Smooth muscle cell (in vitro differentiated cells): ENCODE measurements around the gene C6orf15. TPM values are rescaled to one million over a fixed set of nuclear protein-coding genes. Genes with fewer than 3 reads are reported as not detected.

Experiments used
- DNase-seq: peaks from one replicate; lab custom pipeline; 2025; ENCODE audit not compliant: unreplicated experiment; lab: John Stamatoyannopoulos, UW
- H2AFZ ChIP-seq: fragments of 200-600 bp; sonication (generic); 2 replicates; pipeline ENCODE4 v1.6.0; 2016; ENCODE audit warnings: antibody characterized with exemption, low read depth, mild to moderate bottlenecking
- H3F3A ChIP-seq: fragments of 200-600 bp; sonication (generic); 2 replicates; pipeline ENCODE4 v1.6.0; 2017; ENCODE audit warnings: antibody characterized with exemption, low read depth
- H3K27ac ChIP-seq: fragments of 200-600 bp; sonication (generic); 2 replicates; pipeline ENCODE4 v1.5.1; 2016; ENCODE audit warnings: low read depth, mild to moderate bottlenecking
- H3K27me3 ChIP-seq: fragments of 200-600 bp; sonication (generic); 2 replicates; pipeline ENCODE4 v1.6.1; 2016; ENCODE audit warnings: low read depth, mild to moderate bottlenecking
- H3K36me3 ChIP-seq: fragments of 200-600 bp; sonication (generic); 2 replicates; pipeline ENCODE4 v1.5.1; 2016; ENCODE audit warnings: low read depth
- H3K4me1 ChIP-seq: fragments of 200-600 bp; sonication (generic); 2 replicates; pipeline ENCODE4 v1.5.1; 2016; ENCODE audit warnings: low read depth
- H3K4me2 ChIP-seq: fragments of 200-600 bp; sonication (generic); 2 replicates; pipeline ENCODE4 v1.6.0; 2016; ENCODE audit warnings: mild to moderate bottlenecking
- H3K4me3 ChIP-seq: fragments of 200-600 bp; sonication (generic); 2 replicates; pipeline ENCODE4 v1.5.1; 2016; ENCODE audit warnings: mild to moderate bottlenecking
- H3K79me2 ChIP-seq: fragments of 200-600 bp; sonication (generic); 2 replicates; pipeline ENCODE4 v1.6.0; 2016; ENCODE audit warnings: low read depth, mild to moderate bottlenecking
- H3K9ac ChIP-seq: fragments of 200-600 bp; sonication (generic); 2 replicates; pipeline ENCODE4 v1.6.0; 2016; ENCODE audit warnings: low read depth
- H3K9me3 ChIP-seq: fragments of 200-600 bp; sonication (generic); replicated peaks from 2 replicates; pipeline ENCODE4 v1.5.1; 2016; ENCODE audit warnings: low read depth
- H4K20me1 ChIP-seq: fragments of 200-600 bp; sonication (generic); 2 replicates; pipeline ENCODE4 v1.6.0; 2016; ENCODE audit warnings: low read depth
- WGBS: methylation state at CpG from one replicate; pipeline ENCODE4 v1.1.7; 2016; ENCODE audit warnings: low lambda C conversion rate; 5-methylcytosine and 5-hydroxymethylcytosine counted together
- polyA plus RNA-seq: library from polyadenylated mRNA; unstranded; fragments of >200 nt; fragmentation: Nextera tagmentation; extraction: Ambion mirVana; gene quantifications from 2 replicates; pipeline ENCODE4 v1.2.1, GENCODE V29; 2016
- small RNA-seq: library from RNA; depleted of rRNA; stranded (forward); fragments of <200 nt; gene quantifications from one replicate; pipeline ENCODE3, GENCODE V24; 2014
- total RNA-seq: library from RNA; depleted of rRNA; stranded (reverse); fragments of >200 nt; gene quantifications from 2 replicates; pipeline ENCODE4 v1.2.3, GENCODE V29; 2014
- TF ChIP-seq, protein P1 (sequence below): fragments of 200-600 bp; sonication (generic); IDR thresholded peaks from 2 replicates; pipeline ENCODE4 v1.5.1; 2017; ENCODE audit warnings: borderline replicate concordance, mild to moderate bottlenecking, antibody characterized with exemption; ENCODE audit not compliant: insufficient read depth, poor library complexity, severe bottlenecking

Gene C6orf15
- total and polyA plus RNA-seq, 2 experiments from 2014 or later: 0.94 to 1.5 TPM

DNA sequence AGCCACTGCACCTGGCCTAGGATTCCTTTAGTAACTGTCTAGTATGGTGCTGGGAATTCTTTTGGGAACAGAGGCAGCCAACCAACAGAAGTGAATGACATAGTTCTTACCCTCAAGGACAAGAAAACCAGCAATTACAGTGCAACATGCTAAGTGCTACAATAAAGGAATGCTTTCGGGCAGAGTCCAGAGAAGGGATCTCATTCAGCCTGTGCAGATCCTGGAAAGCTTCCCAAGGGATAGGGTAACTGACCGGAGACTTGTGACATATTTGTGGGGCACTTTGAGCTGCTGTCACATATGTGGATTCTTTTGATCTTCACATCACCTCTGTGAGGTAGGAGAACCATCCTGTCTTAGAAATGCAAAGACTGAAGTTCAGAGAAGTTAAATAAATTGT, 46.8 kb downstream of the C6orf15 start:
- Histone ChIP-seq H3K9ac (no peak overlapping the region), H3K9me3 (no peaks in the 10 kb centered on the region), H3F3A (peaks cover 4% of the 10 kb centered on the region), H4K20me1 (no peaks in the 10 kb centered on the region), H3K4me2 (no peak overlapping the region), H3K4me1 (peaks cover 4% of the 10 kb centered on the region), H2AFZ (no peak overlapping the region), H3K79me2 (no peaks in the 10 kb centered on the region), H3K36me3 (no peaks in the 10 kb centered on the region), H3K27ac (no peak overlapping the region), H3K4me3 (no peak overlapping the region), H3K27me3 (peaks cover 9% of the 10 kb centered on the region)
- TF ChIP-seq, protein P1, sequence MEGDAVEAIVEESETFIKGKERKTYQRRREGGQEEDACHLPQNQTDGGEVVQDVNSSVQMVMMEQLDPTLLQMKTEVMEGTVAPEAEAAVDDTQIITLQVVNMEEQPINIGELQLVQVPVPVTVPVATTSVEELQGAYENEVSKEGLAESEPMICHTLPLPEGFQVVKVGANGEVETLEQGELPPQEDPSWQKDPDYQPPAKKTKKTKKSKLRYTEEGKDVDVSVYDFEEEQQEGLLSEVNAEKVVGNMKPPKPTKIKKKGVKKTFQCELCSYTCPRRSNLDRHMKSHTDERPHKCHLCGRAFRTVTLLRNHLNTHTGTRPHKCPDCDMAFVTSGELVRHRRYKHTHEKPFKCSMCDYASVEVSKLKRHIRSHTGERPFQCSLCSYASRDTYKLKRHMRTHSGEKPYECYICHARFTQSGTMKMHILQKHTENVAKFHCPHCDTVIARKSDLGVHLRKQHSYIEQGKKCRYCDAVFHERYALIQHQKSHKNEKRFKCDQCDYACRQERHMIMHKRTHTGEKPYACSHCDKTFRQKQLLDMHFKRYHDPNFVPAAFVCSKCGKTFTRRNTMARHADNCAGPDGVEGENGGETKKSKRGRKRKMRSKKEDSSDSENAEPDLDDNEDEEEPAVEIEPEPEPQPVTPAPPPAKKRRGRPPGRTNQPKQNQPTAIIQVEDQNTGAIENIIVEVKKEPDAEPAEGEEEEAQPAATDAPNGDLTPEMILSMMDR: no peak
- WGBS: 50% methylated on average over 2 of the region's 2 CpGs
- DNase-seq: no peak

DNA sequence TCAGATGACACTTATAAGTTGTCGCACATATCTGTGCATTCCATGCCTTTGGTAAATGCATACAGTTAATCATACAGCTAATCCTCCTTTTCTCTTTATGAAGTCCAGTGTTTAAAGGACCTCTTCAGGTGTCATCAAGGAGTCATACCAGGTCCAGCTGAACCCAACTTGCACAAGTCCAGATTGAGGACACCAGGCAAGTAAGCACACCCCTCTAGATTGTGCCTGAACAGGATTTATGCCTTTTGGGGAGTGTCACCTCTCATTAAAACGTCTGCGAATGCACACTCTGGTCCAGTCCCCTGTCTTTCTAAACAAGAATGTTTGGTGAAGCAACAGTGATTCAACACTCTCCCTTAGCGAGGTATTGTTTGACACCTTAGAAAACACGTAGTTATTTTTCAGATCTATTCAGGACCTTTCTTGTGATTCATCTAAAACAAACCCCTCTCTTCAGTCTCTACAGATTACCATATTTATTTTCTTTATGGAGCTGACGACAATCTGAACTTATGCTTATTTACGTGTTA, 48.4 kb downstream of the C6orf15 start:
- H3K4me1 ChIP-seq: no peaks in the 10 kb centered on the region
- peaks cover 9% of the 10 kb centered on the region for H3K27me3 ChIP-seq
- H3K9me3 ChIP-seq: no peaks in the 10 kb centered on the region
- H3K27ac ChIP-seq: no peak overlapping the region
- H3K36me3 ChIP-seq: no peaks in the 10 kb centered on the region
- WGBS: 85% methylated on average over 7 of the region's 7 CpGs
- H3K9ac ChIP-seq: no peak overlapping the region
- no peak overlapping the region for H3K4me3 ChIP-seq
- TF ChIP-seq, protein P1: no peak
- H2AFZ ChIP-seq: no peak overlapping the region
- DNase-seq: no peak
- no peak overlapping the region for H3K4me2 ChIP-seq
- no peaks in the 10 kb centered on the region for H3K79me2 ChIP-seq
- no peaks in the 10 kb centered on the region for H3F3A ChIP-seq
- H4K20me1 ChIP-seq: no peaks in the 10 kb centered on the region

Small RNA genes within 50 kb of the gene (small RNA-seq; reads per million reads assigned to genes)
- gene POLR2LP1: 0.08 reads per million
- gene RNU6-1133P: not detected

Other genes starting within 250 kb of the C6orf15 start
- 30.7 and 82.6 TPM in 2 replicates for gene DDR1, start 228.1 kb downstream of the C6orf15 start, total RNA-seq
- gene DDR1, start 228.1 kb downstream of the C6orf15 start, polyA plus RNA-seq: 23.8 and 77.3 TPM in 2 replicates
- gene GTF2H4, start 204.4 kb downstream of the C6orf15 start, total RNA-seq: 15.6 and 24.8 TPM in 2 replicates
- 7.2 and 9.5 TPM in 2 replicates for gene GTF2H4, start 204.4 kb downstream of the C6orf15 start, polyA plus RNA-seq
- 15.1 and 18.4 TPM in 2 replicates for gene VARS2, start 198.3 kb downstream of the C6orf15 start, total RNA-seq
- 15.4 and 19.6 TPM in 2 replicates for gene VARS2, start 198.3 kb downstream of the C6orf15 start, polyA plus RNA-seq
- not detected in 2 replicates for gene SFTA2, start 180.4 kb downstream of the C6orf15 start, total RNA-seq
- gene SFTA2, start 180.4 kb downstream of the C6orf15 start, polyA plus RNA-seq: not detected in 2 replicates
- gene MUCL3, start 171.6 kb downstream of the C6orf15 start, total RNA-seq: 0.31 TPM in 1 of 2 replicates, not detected in the other
- not detected in 2 replicates for gene MUCL3, start 171.6 kb downstream of the C6orf15 start, polyA plus RNA-seq
- gene MUC21, start 128.9 kb downstream of the C6orf15 start, total RNA-seq: not detected in 2 replicates
- gene MUC21, start 128.9 kb downstream of the C6orf15 start, polyA plus RNA-seq: not detected in 2 replicates
- gene MUC22, start 102.1 kb downstream of the C6orf15 start, total RNA-seq: not detected in 2 replicates
- gene MUC22, start 102.1 kb downstream of the C6orf15 start, polyA plus RNA-seq: not detected in 2 replicates
- gene PSORS1C1, start 2.2 kb upstream of the C6orf15 start, total RNA-seq: 2.6 and 6.5 TPM in 2 replicates
- gene PSORS1C1, start 2.2 kb upstream of the C6orf15 start, polyA plus RNA-seq: 1.6 and 2.1 TPM in 2 replicates
- 1.4 and 11.6 TPM in 2 replicates for gene CDSN, start 7.9 kb upstream of the C6orf15 start, total RNA-seq
- gene CDSN, start 7.9 kb upstream of the C6orf15 start, polyA plus RNA-seq: 1.2 TPM in 1 of 2 replicates, not detected in the other
- gene PSORS1C2, start 26.5 kb upstream of the C6orf15 start, total RNA-seq: 0.49 and 0.90 TPM in 2 replicates
- 0.97 and 1.1 TPM in 2 replicates for gene PSORS1C2, start 26.5 kb upstream of the C6orf15 start, polyA plus RNA-seq
- gene CCHCR1, start 45.2 kb upstream of the C6orf15 start, total RNA-seq: 4.9 and 8.2 TPM in 2 replicates
- gene CCHCR1, start 45.2 kb upstream of the C6orf15 start, polyA plus RNA-seq: 15.0 and 25.4 TPM in 2 replicates
- gene TCF19, start 46.0 kb upstream of the C6orf15 start, total RNA-seq: 4.5 and 7.8 TPM in 2 replicates
- gene TCF19, start 46.0 kb upstream of the C6orf15 start, polyA plus RNA-seq: 5.4 and 10.5 TPM in 2 replicates
- not detected in 2 replicates for gene POU5F1, start 58.1 kb upstream of the C6orf15 start, total RNA-seq
- 0.25 TPM in 1 of 2 replicates, not detected in the other for gene POU5F1, start 58.1 kb upstream of the C6orf15 start, polyA plus RNA-seq
- 209 and 256 TPM in 2 replicates for gene HLA-C, start 159.5 kb upstream of the C6orf15 start, total RNA-seq
- gene HLA-C, start 159.5 kb upstream of the C6orf15 start, polyA plus RNA-seq: 387 and 404 TPM in 2 replicates
- gene HLA-B, start 244.6 kb upstream of the C6orf15 start, total RNA-seq: 238 and 2,794 TPM in 2 replicates
- gene HLA-B, start 244.6 kb upstream of the C6orf15 start, polyA plus RNA-seq: 605 and 646 TPM in 2 replicates